Smooth muscle cell of the brain vasculature (primary cell): ENCODE results near the gene CDC42BPA.

Experiments used
- DNase-seq: peaks from one replicate; pipeline ENCODE4 v3.0.0-alpha.2; 2012; ENCODE audit warnings: low read depth, low spot score

The CDC42BPA gene

GRCh38 chr1:226981386-226981817 is 336.9 kb downstream of the CDC42BPA start:
- DNase-seq = no peak

- DNase-seq = no peak
Observed at GRCh38 chr1:226980565-226981385, 337.5 kb downstream of the CDC42BPA start.

- DNase-seq = no peak
Observed at GRCh38 chr1:226980122-226980560, 338.2 kb downstream of the CDC42BPA start.

GRCh38 chr1:226979517-226980121 is 338.7 kb downstream of the CDC42BPA start:
- DNase-seq = no peak

GRCh38 chr1:226979115-226979516 is 339.2 kb downstream of the CDC42BPA start:
- DNase-seq = no peak

- DNase-seq = no peak
Observed at GRCh38 chr1:226978432-226979114, 339.7 kb downstream of the CDC42BPA start.

GRCh38 chr1:226977643-226978431 is 340.5 kb downstream of the CDC42BPA start:
- DNase-seq = no peak

GRCh38 chr1:226976978-226977642 is 341.2 kb downstream of the CDC42BPA start:
- no peak for DNase-seq

- no peak for DNase-seq
Observed at GRCh38 chr1:226976276-226976977, 341.9 kb downstream of the CDC42BPA start.

GRCh38 chr1:226975259-226976250 is 342.7 kb downstream of the CDC42BPA start:
- no peak for DNase-seq

GRCh38 chr1:226974544-226975258 is 343.6 kb downstream of the CDC42BPA start:
- no peak for DNase-seq

- peak; percentile 76 for DNase-seq
Observed at GRCh38 chr1:226973898-226974543, 344.3 kb downstream of the CDC42BPA start.

GRCh38 chr1:226973371-226973897 is 344.9 kb downstream of the CDC42BPA start:
- DNase-seq = no peak

- no peak for DNase-seq
Observed at GRCh38 chr1:226972931-226973330, 345.4 kb downstream of the CDC42BPA start.

GRCh38 chr1:226971765-226972164 is 346.5 kb downstream of the CDC42BPA start:
- no peak for DNase-seq

GRCh38 chr1:226967665-226968064 is 350.6 kb downstream of the CDC42BPA start:
- no peak for DNase-seq

- no peak for DNase-seq
Observed at GRCh38 chr1:226966683-226967082, 351.6 kb downstream of the CDC42BPA start.
